PC-3 (cell line): ENCODE results near the gene RMC1.

Experiments used
- EZH2 ChIP-seq: fragments of 300-600 bp; sonication (generic); IDR thresholded peaks from one replicate; pipeline ENCODE4 v1.6.1; 2017; ENCODE audit warnings: antibody characterized with exemption, mild to moderate bottlenecking, low read length; ENCODE audit not compliant: unreplicated experiment
- EZH2phosphoT487 ChIP-seq: fragments of 300-600 bp; sonication (generic); IDR thresholded peaks from 2 replicates; pipeline ENCODE4 v1.6.1; 2018; ENCODE audit warnings: mild to moderate bottlenecking, antibody characterized with exemption, low read length, borderline replicate concordance

DNA sequence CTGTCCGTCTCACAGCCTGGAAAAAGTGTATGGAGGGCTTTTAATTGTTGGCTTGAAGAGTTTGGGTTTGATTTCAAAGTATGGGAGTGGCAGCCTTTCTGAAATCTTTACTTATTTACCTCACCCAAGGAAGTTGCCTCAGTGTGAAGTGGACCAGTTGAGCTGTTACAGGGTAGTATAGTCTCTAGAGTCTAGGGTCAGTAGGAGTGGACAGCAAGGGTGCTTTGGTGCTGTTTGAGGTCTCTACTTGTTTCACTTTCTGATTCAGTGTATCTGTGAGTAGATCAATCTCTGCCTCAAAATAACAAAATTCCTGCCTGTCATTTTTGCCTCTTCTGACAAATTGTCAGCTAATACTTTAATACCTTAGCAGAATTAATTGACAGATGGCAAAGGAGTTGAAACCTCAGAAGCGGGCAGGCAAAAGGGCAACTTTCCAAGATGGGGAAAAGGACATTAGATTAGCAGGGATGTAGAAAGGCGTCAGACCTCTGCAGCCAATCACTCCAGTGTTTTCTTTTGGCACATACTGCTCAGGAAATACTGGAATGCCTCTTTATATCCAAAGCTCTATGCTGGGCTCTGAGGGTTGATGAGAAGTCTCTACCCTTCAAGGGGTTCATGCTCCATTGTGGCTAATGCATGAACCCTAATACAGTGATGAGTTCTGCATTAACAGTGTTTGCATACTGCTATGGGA is 44.3 kb upstream of the RMC1 start:
- TF ChIP-seq EZH2 (no peak), EZH2phosphoT487 (no peak)
